ENCODE data around the gene CRAT. TPM values are rescaled to one million over a fixed set of nuclear protein-coding genes. Genes with fewer than 3 reads are reported as not detected.

The CRAT gene
- total and polyA plus RNA-seq, 12 donors, result 19.5 to 84.7 (median 72.1) TPM

GRCh38 chr9:129054163-129054851 lies 56.3 kb downstream of the CRAT start:
- TF ChIP-seq, protein P1, sequence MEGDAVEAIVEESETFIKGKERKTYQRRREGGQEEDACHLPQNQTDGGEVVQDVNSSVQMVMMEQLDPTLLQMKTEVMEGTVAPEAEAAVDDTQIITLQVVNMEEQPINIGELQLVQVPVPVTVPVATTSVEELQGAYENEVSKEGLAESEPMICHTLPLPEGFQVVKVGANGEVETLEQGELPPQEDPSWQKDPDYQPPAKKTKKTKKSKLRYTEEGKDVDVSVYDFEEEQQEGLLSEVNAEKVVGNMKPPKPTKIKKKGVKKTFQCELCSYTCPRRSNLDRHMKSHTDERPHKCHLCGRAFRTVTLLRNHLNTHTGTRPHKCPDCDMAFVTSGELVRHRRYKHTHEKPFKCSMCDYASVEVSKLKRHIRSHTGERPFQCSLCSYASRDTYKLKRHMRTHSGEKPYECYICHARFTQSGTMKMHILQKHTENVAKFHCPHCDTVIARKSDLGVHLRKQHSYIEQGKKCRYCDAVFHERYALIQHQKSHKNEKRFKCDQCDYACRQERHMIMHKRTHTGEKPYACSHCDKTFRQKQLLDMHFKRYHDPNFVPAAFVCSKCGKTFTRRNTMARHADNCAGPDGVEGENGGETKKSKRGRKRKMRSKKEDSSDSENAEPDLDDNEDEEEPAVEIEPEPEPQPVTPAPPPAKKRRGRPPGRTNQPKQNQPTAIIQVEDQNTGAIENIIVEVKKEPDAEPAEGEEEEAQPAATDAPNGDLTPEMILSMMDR (IDR thresholded peaks at IDR 0.05), result no peak
- Histone ChIP-seq H3K36me3 (peaks cover 0 to 99% (median 32%) of the 10 kb centered on the region in 9 donors), H3K27me3 (no peaks in the 10 kb centered on the region), H3K9me3 (no peaks in the 10 kb centered on the region), H3K27ac (no peak overlapping the region), H3K4me3 (no peak overlapping the region), H3K4me1 (peaks cover 0 to 5% (median 0%) of the 10 kb centered on the region in 9 donors)
- 84 to 90% methylated on average over 5 of the region's 5 CpGs for WGBS, 2 donors
- DNase-seq, result no peak
- intact Hi-C loops (cut with DNase I), result no loop called here
- ATAC-seq, result no peak

- Histone ChIP-seq H3K27ac (peak overlapping the region in 2 of 10 donors; percentile 27 to 52), H3K36me3 (peaks cover 0 to 100% (median 41%) of the 10 kb centered on the region in 9 donors), H3K9me3 (no peaks in the 10 kb centered on the region), H3K4me3 (no peak overlapping the region), H3K27me3 (no peaks in the 10 kb centered on the region), H3K4me1 (peaks cover 0 to 3% (median 0%) of the 10 kb centered on the region in 9 donors)
- WGBS, 2 donors, result 93 to 95% methylated on average over 6 of the region's 6 CpGs
- TF ChIP-seq, protein P1 (IDR thresholded peaks at IDR 0.05), result no peak
- peak in 2 of 8 donors; percentile 29 to 33 for ATAC-seq
- DNase-seq, result no peak
- intact Hi-C loops (cut with DNase I), result no loop called here
These were observed 57.6 kb downstream of the CRAT start for GRCh38 chr9:129053020-129053419.

- TF ChIP-seq, protein P1 (IDR thresholded peaks at IDR 0.05), result no peak
- no peaks in the 10 kb centered on the region for H3K9me3 ChIP-seq
These were observed 58.0 kb downstream of the CRAT start for GRCh38 chr9:129052592-129052991.

More at GRCh38 chr9:129052592-129052991, 58.0 kb downstream of the CRAT start:
- Histone ChIP-seq H3K27ac (peak overlapping the region in 2 of 10 donors; percentile 27 to 52), H3K4me3 (no peak overlapping the region), H3K36me3 (peaks cover 0 to 100% (median 42%) of the 10 kb centered on the region in 9 donors), H3K4me1 (peaks cover 0 to 3% (median 0%) of the 10 kb centered on the region in 9 donors), H3K27me3 (no peaks in the 10 kb centered on the region)
- DNase-seq (peak; percentile 70 to 84), ATAC-seq (peak; percentile 29 to 93 (median 80))
- 52 to 69% methylated on average over 8 of the region's 8 CpGs for WGBS, 2 donors
- intact Hi-C loops (cut with DNase I), result no loop called here

Other genes starting within 250 kb of the CRAT start
- 10 to 100 TPM in 7 of 10 donors, 1 to 10 TPM in 3; 8.9 to 20.3 (median 11.1) TPM for gene KYAT1, start 228.8 kb downstream of the CRAT start, total RNA-seq
- gene KYAT1, start 228.8 kb downstream of the CRAT start, polyA plus RNA-seq, result 10 to 100 TPM; 10.9 to 12.7 TPM
- gene LRRC8A, start 228.7 kb downstream of the CRAT start, total RNA-seq, result 10 to 100 TPM; 15.2 to 45.1 (median 19.6) TPM
- 10 to 100 TPM; 13.2 to 41.7 TPM for gene LRRC8A, start 228.7 kb downstream of the CRAT start, polyA plus RNA-seq
- 10 to 100 TPM; 14.7 to 38.9 (median 21.8) TPM for gene PHYHD1, start 189.8 kb downstream of the CRAT start, total RNA-seq
- gene PHYHD1, start 189.8 kb downstream of the CRAT start, polyA plus RNA-seq, result 10 to 100 TPM; 26.3 to 49.2 TPM
- gene DOLK, start 163.2 kb downstream of the CRAT start, total RNA-seq, result 10 to 100 TPM in 3 of 10 donors, 1 to 10 TPM in 7; 6.0 to 12.0 (median 8.8) TPM
- 10 to 100 TPM in 1 of 2 donors, 1 to 10 TPM in 1; 5.0 to 14.2 TPM for gene DOLK, start 163.2 kb downstream of the CRAT start, polyA plus RNA-seq
- gene NUP188, start 163.1 kb downstream of the CRAT start, total RNA-seq, result 10 to 100 TPM; 16.1 to 27.3 (median 20.6) TPM
- 10 to 100 TPM; 12.7 to 20.6 TPM for gene NUP188, start 163.1 kb downstream of the CRAT start, polyA plus RNA-seq
- 10 to 100 TPM; 25.2 to 40.5 (median 31.5) TPM for gene SH3GLB2, start 82.5 kb downstream of the CRAT start, total RNA-seq
- gene SH3GLB2, start 82.5 kb downstream of the CRAT start, polyA plus RNA-seq, result 10 to 100 TPM; 34.1 to 51.3 TPM
- 10 to 100 TPM; 30.4 to 46.0 (median 34.5) TPM for gene MIGA2, start 74.2 kb downstream of the CRAT start, total RNA-seq
- 10 to 100 TPM; 39.6 to 44.4 TPM for gene MIGA2, start 74.2 kb downstream of the CRAT start, polyA plus RNA-seq
- gene DOLPP1, start 29.7 kb downstream of the CRAT start, total RNA-seq, result 1 to 10 TPM; 3.1 to 7.0 (median 5.0) TPM
- gene DOLPP1, start 29.7 kb downstream of the CRAT start, polyA plus RNA-seq, result 1 to 10 TPM; 3.8 to 8.1 TPM
- 100 to 1,000 TPM; 169 to 227 (median 187) TPM for gene PTPA, start 622 bp upstream of the CRAT start, total RNA-seq
- gene PTPA, start 622 bp upstream of the CRAT start, polyA plus RNA-seq, result 100 to 1,000 TPM; 106 to 176 TPM
- 10 to 100 TPM in 1 of 10 donors, 1 to 10 TPM in 9; 1.2 to 13.7 (median 5.6) TPM for gene IER5L, start 67.5 kb upstream of the CRAT start, total RNA-seq
- 10 to 100 TPM in 1 of 2 donors, 1 to 10 TPM in 1; 5.0 to 26.3 TPM for gene IER5L, start 67.5 kb upstream of the CRAT start, polyA plus RNA-seq